Activated CD4-positive, alpha-beta T cell treated with anti-CD3 and anti-CD28 coated beads for 36 hours (primary cell): ENCODE data around the gene GPSM1. TPM values are rescaled to one million over a fixed set of nuclear protein-coding genes. Genes with fewer than 3 reads are reported as not detected.
"Not testable (repeated sequence)": the region's sequence is repeated elsewhere in the genome, so short reads cannot be mapped to it uniquely, and the experiment has no call there.

Experiments
- ATAC-seq: fragments of 200-7000 bp; cut with Tn5 transposase; one replicate; pipeline ENCODE4 v1.10.0; 2021; ENCODE audit warnings: mild to moderate bottlenecking, moderate library complexity
- CTCF ChIA-PET: fragments of 350-600 bp; sonication (Branson Sonifier 250); formaldehyde crosslinking; loops from one replicate; lab custom pipeline; 2021; ENCODE audit warnings: antibody characterized with exemption; lab: Charles Lee
- POLR2A ChIA-PET: fragments of 350-600 bp; sonication (Branson Sonifier 250); formaldehyde crosslinking; loops from one replicate; lab custom pipeline; 2021; ENCODE audit warnings: antibody characterized with exemption, inconsistent platforms; lab: Charles Lee
- DNase-seq: peaks from one replicate; pipeline ENCODE4 v3.0.0-alpha.2; 2020
- H3K27ac Mint-ChIP-seq: one replicate; pipeline ENCODE4 v1.8.0; 2021; ENCODE audit warnings: mixed read lengths
- H3K27me3 Mint-ChIP-seq: one replicate; pipeline ENCODE4 v1.8.0; 2021; ENCODE audit warnings: mixed read lengths
- H3K36me3 Mint-ChIP-seq: one replicate; pipeline ENCODE4 v1.8.0; 2021; ENCODE audit warnings: low read depth, mixed read lengths
- H3K4me1 Mint-ChIP-seq: one replicate; pipeline ENCODE4 v1.8.0; 2021; ENCODE audit warnings: mixed read lengths
- H3K4me3 Mint-ChIP-seq: one replicate; pipeline ENCODE4 v1.8.0; 2021; ENCODE audit warnings: mild to moderate bottlenecking, moderate library complexity, mixed read lengths
- H3K9me3 Mint-ChIP-seq: one replicate; pipeline ENCODE4 v1.8.0; 2021; ENCODE audit warnings: low read depth, mixed read lengths
- intact Hi-C, 2 experiments: fragments of 100-400 bp; cut with DNase I in 1 of 2; cut with micrococcal nuclease in 1 of 2; formaldehyde crosslinking; loops; one replicate each; pipeline versions ENCODE4 v1.14.2 to v1.15.1; 2022 to 2024; cut with DNase I, micrococcal nuclease
- total RNA-seq, 2 experiments: library from RNA; stranded (reverse); gene quantifications; one replicate each; pipeline ENCODE4 v1.2.3, GENCODE V29; 2021

Gene GPSM1
- total RNA-seq, 2 experiments from 2014 or later, result 9.6 to 10.8 TPM

DNA sequence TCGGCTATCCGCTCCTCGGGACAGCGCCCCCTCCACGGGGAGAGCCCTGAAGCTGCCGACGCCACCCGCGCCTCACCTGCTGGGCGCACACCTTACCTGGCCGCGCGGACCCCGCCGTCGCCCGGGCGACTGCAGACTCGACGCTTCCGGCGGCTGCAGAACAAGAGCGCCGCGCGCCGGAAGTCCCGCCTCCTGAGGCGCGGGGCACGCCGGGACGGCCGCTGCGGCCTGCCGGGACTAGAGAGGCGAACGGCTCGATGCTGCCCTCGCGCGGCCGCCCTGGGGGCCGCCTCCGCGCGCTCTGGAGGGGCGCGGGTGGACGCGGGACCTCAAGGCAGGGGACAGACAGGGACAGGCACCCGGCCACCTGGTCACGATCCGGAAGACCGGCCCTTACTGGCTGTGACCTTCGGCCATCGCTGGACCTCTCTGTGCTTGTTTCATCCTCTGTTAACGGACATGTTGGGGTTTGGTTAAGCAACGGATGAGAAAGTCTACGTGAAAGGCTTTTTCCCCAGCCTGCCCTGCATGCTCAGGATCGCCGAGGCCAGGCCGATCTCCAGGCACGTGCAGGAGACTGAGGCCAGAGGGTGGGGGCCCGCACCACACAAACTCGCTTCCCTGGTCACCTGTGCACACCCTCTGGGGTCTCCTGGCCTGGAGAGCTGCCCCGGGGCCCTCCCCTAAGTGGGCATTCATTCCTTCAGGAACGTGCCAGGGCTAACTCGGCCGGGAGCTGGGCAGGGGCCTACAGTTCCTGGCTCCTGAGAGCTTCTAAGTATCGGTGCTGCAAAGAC is 72.9 kb downstream of the GPSM1 start, which contains the start of gene SNAPC4:
SNAPC4 (minus strand) TSS at position 133 of the 797 bp plus-strand sequence. CDS start 1,742 bp downstream, outside the sequence.
- no peaks in the 10 kb centered on the region for H3K9me3 Mint-ChIP-seq
- H3K27ac Mint-ChIP-seq, result peak within 1 kb of the TSS; percentile 80
- intact Hi-C loops, result loop anchor here (1.0 to 5.0 kb wide), 15 partner anchors 10 to 493 kb away; partner anchors contain the start of genes ENTR1 (in 2 of the 2), INPP5E (in 2 of the 2), PMPCA (in 2 of the 2) and CAMSAP1 (in 1 of the 2)
- ChIA-PET CTCF (interaction anchor here (0.7 to 2.0 kb wide), 4 partner anchors 9 to 158 kb away, joined by 3 to 14 read pairs (median 9); partner anchors contain the start of genes DNLZ, ENTR1 and PMPCA), POLR2A (no interaction called here)
- ATAC-seq, result peak; percentile 68
- H3K4me1 Mint-ChIP-seq, result peaks cover 50% of the 10 kb centered on the region
- H3K4me3 Mint-ChIP-seq, result peak within 1 kb of the TSS; percentile 86
- peaks cover 50% of the 10 kb centered on the region for H3K36me3 Mint-ChIP-seq
- peak; percentile 93 for DNase-seq
- no peaks in the 10 kb centered on the region for H3K27me3 Mint-ChIP-seq

DNA sequence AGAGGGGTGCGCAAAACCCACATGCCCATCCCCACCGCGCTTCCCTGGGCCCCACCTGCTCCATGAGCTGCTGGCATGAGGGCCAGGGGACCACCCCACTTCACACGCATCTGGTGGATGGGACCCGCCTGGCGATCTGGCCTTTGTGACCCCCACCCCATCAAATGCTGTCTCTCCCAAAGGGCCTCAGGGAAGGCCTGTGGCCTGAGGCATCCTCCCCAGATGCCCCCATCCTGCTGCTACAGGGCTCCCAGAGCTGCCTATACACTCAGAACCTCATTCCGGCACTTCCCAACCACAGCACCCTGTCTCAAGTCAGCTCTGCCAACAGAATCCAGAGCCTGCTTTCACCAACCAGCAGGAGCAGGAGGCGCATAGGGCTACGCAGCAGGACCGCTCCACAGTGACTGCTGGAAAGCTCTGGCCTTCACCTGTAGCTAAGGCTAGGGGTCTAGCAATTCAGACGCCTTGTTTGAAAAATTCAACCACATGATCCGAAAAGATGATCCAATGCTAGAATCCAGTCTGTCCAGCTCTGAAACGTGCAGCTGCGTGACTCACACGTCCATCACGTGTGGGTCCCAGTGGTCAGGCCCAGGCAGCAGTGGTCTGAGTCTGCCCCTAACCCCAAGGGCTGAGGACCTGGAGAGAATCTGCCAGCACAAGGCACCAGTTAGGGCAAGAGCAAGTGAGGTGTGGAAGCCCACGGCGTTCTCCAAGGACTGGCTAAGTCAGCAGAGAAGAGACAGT is 74.0 kb downstream of the GPSM1 start:
- Mint-ChIP-seq H3K27me3 (no peaks in the 10 kb centered on the region), H3K36me3 (peaks cover 48% of the 10 kb centered on the region), H3K4me3 (peak overlapping the region; percentile 17), H3K27ac (peak overlapping the region; percentile 51), H3K4me1 (peaks cover 57% of the 10 kb centered on the region), H3K9me3 (no peaks in the 10 kb centered on the region)
- ChIA-PET POLR2A (no interaction called here), CTCF (interaction anchor here (0.6 to 2.0 kb wide), 4 partner anchors 8 to 907 kb away, joined by 3 to 14 read pairs (median 9); partner anchors contain the start of genes DNLZ, ENTR1 and PMPCA)
- intact Hi-C loops, result loop anchor here (2.0 to 5.0 kb wide), 5 partner anchors 36 to 494 kb away; partner anchors contain the start of genes CAMSAP1 (in 1 of the 2) and INPP5E (in 1 of the 2)
- ATAC-seq, result no peak
- no peak for DNase-seq

DNA sequence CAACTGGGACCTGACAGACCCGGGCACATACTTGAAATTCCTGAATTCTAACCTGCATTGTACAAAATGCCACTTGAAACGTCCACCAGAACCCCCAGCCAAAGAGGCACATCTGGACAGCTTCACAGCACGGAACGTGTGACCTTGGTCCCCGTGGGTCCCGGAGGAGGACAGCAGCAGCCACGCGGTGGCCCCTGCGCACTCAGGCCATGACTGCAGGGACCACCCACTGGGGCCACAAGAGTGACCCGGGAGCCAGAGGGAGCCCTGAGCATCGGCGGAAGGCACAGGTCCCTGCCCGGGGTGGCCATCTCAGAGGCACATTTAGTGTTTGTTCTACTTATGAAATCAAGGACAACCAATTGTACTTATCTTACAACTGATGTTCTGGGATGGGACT is 74.7 kb downstream of the GPSM1 start:
- ChIA-PET CTCF (interaction anchor here (2.0 kb wide), 1 partner anchor 38 kb away, joined by 11 read pairs; the partner anchor contains the start of gene DNLZ), POLR2A (interaction anchor here (0.6 to 1.2 kb wide), 2 partner anchors 138 to 804 kb away, joined by 3 to 4 read pairs; no protein-coding TSS in a partner anchor)
- ATAC-seq, result no peak
- Mint-ChIP-seq H3K36me3 (peaks cover 46% of the 10 kb centered on the region), H3K27ac (peak overlapping the region; percentile 82), H3K27me3 (no peaks in the 10 kb centered on the region), H3K9me3 (no peaks in the 10 kb centered on the region), H3K4me3 (no peak overlapping the region), H3K4me1 (peaks cover 61% of the 10 kb centered on the region)
- no peak for DNase-seq
- intact Hi-C loops, result loop anchor here (5.0 kb wide), 4 partner anchors 35 to 495 kb away; partner anchors contain the start of genes CAMSAP1 (in 1 of the 2) and INPP5E (in 1 of the 2)

DNA sequence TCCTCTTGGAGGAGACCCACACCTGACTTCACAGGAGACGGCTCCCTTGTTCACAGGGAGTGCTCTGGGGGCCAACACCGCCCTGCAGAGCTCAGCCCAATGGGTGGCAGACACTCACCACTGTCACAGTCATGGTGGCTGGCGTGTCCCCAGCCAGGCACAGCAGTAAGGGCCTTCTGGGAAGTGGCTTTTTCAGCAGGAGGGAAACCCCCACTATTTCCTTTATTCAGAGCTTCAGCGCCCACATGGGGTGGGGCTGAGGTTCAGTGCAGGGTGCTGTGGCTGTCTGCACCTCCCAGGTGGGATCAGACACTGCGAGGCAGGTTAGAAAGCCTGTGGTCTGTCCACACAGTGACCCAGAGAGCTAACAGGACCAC is 76.2 kb downstream of the GPSM1 start:
- Mint-ChIP-seq H3K4me1 (peaks cover 65% of the 10 kb centered on the region), H3K36me3 (peaks cover 50% of the 10 kb centered on the region), H3K27me3 (no peaks in the 10 kb centered on the region), H3K4me3 (peak overlapping the region; percentile 62), H3K9me3 (no peaks in the 10 kb centered on the region), H3K27ac (peak overlapping the region; percentile 93)
- CTCF ChIA-PET, result interaction anchor here (0.5 to 0.8 kb wide), 2 partner anchors 41 to 61 kb away, joined by 3 read pairs; no protein-coding TSS in a partner anchor
- POLR2A ChIA-PET, result interaction anchor here (0.7 to 1.2 kb wide), 4 partner anchors 12 to 136 kb away, joined by 3 to 4 read pairs (median 4); no protein-coding TSS in a partner anchor
- ATAC-seq (peak; percentile 85), DNase-seq (peak; percentile 88)
- intact Hi-C loops, result loop anchor here (5.0 kb wide), 4 partner anchors 34 to 496 kb away; partner anchors contain the start of genes CAMSAP1 (in 1 of the 2) and INPP5E (in 1 of the 2)

DNA sequence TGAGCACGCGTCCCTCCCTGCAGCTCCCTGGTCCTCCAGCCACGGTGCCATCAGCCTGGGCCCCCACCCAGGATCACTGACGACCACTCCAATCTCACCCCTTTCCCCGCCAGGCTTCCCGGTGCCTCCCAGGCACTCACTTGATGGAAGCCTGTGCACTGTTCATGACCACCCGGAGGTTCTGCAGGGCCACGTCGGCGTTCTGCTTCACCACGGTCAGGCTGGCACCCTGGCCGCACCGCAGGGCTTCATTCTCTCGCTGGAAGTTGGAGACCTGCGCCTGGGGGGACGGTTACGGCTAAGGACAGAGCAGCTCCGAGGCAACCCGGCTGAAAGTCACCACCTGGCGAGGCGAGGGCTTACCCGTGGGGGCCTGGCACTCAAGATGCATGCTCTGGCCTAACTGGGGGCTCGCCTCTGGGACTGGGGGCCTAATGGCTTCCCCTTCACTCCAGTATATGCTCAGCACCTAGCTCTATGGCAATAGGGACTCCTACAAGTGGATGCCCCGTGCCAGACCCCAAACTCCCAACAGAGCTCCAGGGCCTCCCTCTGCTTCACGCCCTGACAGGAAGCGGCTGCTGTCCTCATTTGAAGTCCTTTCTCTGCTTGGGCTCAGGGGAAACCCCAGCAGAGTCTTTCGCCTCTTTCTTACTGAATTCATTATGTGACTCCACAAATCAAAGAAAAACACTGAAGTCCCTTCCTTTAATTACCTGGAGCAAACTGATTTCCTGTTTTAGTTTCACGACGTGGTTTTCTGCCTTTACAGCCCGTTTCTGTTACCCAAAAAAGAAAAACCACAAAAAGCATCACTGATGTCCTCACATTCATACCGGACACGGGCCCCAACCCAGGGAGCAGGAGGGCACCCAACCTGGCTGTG is 76.8 kb downstream of the GPSM1 start:
- DNase-seq, result peak; percentile 71
- Mint-ChIP-seq H3K36me3 (peaks cover 51% of the 10 kb centered on the region), H3K9me3 (no peaks in the 10 kb centered on the region), H3K27ac (peak overlapping the region; percentile 93), H3K4me1 (peaks cover 65% of the 10 kb centered on the region), H3K4me3 (peak overlapping the region; percentile 62), H3K27me3 (no peaks in the 10 kb centered on the region)
- peak; percentile 45 for ATAC-seq
- CTCF ChIA-PET, result interaction anchor here (0.8 to 0.9 kb wide), 4 partner anchors 36 to 898 kb away, joined by 3 to 4 read pairs (median 3); partner anchors contain the start of genes DNLZ and NRARP
- intact Hi-C loops, result loop anchor here (5.0 kb wide), 4 partner anchors 33 to 497 kb away; partner anchors contain the start of genes CAMSAP1 (in 1 of the 2) and INPP5E (in 1 of the 2)
- POLR2A ChIA-PET, result interaction anchor here (0.7 to 1.0 kb wide), 3 partner anchors 11 to 42 kb away, joined by 3 to 4 read pairs (median 3); no protein-coding TSS in a partner anchor

DNA sequence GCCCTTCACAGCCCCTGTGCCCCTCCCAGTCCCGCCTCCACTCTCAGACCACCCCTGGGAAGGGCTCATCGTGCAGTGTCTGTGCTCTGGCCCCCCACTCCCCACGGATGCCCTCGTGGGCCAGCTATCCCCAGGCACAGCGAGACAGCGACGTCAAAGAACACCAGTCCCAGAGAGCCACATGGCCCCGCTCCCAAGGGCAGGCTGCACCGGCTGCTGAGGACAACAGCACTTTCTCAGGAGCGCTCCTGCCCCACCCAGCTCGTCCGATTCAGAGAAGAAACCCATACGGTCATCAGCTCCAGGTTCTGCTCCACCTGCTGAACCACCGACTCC is 77.4 kb downstream of the GPSM1 start:
- CTCF ChIA-PET, result interaction anchor here (0.8 to 0.9 kb wide), 3 partner anchors 35 to 898 kb away, joined by 3 to 4 read pairs (median 3); partner anchors contain the start of genes DNLZ and NRARP
- peak overlapping the region; percentile 93 for H3K27ac Mint-ChIP-seq
- H3K4me1 Mint-ChIP-seq, result peaks cover 69% of the 10 kb centered on the region
- intact Hi-C loops, result loop anchor here (5.0 kb wide), 4 partner anchors 33 to 497 kb away; partner anchors contain the start of genes CAMSAP1 (in 1 of the 2) and INPP5E (in 1 of the 2)
- no peaks in the 10 kb centered on the region for H3K9me3 Mint-ChIP-seq
- H3K4me3 Mint-ChIP-seq, result peak overlapping the region; percentile 62
- H3K27me3 Mint-ChIP-seq, result no peaks in the 10 kb centered on the region
- DNase-seq, result no peak
- H3K36me3 Mint-ChIP-seq, result peaks cover 54% of the 10 kb centered on the region
- no peak for ATAC-seq
- POLR2A ChIA-PET, result no interaction called here

DNA sequence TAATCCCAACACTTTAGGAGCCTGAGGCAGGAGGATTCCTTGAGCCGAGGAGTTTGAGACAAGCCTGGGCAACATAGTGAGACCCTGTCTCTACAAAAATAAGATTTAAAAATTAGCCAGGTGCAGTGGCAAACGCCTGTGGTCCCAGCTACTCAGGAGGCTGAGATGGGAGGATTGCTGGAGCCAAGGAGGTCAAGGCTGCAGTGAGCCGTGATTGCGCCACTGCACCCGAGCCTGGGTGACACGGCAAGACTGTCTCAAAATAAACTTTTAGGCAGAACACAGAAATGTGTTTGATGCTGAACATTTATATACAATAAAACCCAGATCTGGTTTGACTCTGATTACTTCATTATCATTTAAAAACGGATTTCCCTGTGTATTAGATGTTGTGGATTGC is 78.1 kb downstream of the GPSM1 start:
- ChIA-PET CTCF (no interaction called here), POLR2A (no interaction called here)
- Mint-ChIP-seq H3K27me3 (no peaks in the 10 kb centered on the region), H3K27ac (peak overlapping the region; percentile 93), H3K4me1 (peaks cover 71% of the 10 kb centered on the region), H3K4me3 (no peak overlapping the region), H3K36me3 (peaks cover 56% of the 10 kb centered on the region), H3K9me3 (no peaks in the 10 kb centered on the region)
- intact Hi-C loops, result no loop called here
- DNase-seq, result no peak
- no peak for ATAC-seq

DNA sequence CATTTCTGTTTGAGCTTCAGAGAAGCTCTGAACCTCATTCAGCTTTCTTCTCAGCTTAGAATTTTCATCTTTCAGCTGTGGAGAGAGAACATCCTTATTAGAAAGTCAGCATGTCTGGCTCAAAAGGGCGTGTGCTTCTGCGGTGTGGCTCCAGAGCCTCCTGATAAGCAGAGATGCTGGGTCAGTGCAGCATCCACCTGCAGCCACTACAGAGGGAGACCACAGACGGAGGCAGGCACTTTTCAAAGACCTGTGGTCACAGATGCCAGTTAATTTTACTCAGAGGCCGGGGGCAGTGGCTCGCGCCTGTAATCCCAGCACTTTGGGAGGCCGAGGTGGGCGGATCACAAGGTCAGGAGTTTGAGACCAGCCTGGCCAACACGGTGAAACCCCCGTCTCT is 78.6 kb downstream of the GPSM1 start:
- Mint-ChIP-seq H3K27ac (peak overlapping the region; percentile 93), H3K36me3 (peaks cover 56% of the 10 kb centered on the region), H3K4me1 (peaks cover 67% of the 10 kb centered on the region)
- intact Hi-C loops, H3K9me3 Mint-ChIP-seq, CTCF ChIA-PET, H3K4me3 Mint-ChIP-seq, H3K27me3 Mint-ChIP-seq, POLR2A ChIA-PET, DNase-seq, ATAC-seq: not testable (repeated sequence)

DNA sequence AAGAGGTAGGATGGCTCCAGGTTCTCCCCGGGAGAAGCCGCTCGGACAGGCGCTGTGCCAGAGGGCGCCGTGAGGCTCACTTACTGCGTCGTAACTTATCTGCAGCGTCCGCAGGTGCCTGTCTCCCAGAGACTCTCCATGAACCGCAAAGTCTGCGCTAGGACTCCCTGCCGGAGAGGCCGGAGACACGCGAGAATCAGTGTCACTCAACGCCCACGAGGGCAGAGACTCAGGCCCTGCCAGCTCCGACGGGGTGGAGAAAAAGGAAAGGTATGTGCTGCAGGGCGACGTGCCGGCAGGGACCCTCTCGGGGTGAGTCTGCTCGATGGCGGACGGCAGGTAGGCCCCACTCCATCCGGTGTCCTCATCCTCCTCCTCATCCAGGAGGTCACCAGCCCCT is 79.7 kb downstream of the GPSM1 start:
- H3K9me3 Mint-ChIP-seq, DNase-seq, H3K4me3 Mint-ChIP-seq, CTCF ChIA-PET, POLR2A ChIA-PET, intact Hi-C loops, ATAC-seq, H3K27me3 Mint-ChIP-seq, H3K27ac Mint-ChIP-seq: not testable (repeated sequence)
- Mint-ChIP-seq H3K36me3 (peaks cover 54% of the 10 kb centered on the region), H3K4me1 (peaks cover 74% of the 10 kb centered on the region)

DNA sequence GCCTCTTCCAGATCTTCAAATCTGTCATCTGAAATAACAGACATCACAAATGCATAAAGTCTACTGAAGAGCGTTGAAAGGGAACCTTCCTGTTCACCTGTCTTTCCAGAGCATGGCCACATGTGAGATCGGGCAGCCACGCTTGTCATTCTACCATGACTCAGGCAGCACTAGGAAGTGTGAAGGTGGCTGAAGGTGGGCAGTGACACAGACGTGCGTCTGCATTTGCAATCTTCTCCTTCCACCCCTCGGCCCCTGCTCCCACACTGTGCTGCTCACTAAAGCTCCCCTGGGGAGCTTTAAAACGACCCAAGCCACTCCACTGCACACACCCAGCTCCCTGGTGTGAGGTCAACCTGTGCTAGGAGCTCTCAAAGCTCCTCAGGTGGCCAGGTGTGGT is 80.6 kb downstream of the GPSM1 start:
- H3K27ac Mint-ChIP-seq, result peak overlapping the region; percentile 58

More for the DNA sequence above, 80.6 kb downstream of the GPSM1 start:
- Mint-ChIP-seq H3K9me3 (no peaks in the 10 kb centered on the region), H3K4me1 (peaks cover 71% of the 10 kb centered on the region), H3K36me3 (peaks cover 54% of the 10 kb centered on the region), H3K4me3 (peak overlapping the region; percentile 8), H3K27me3 (no peaks in the 10 kb centered on the region)
- ChIA-PET CTCF (no interaction called here), POLR2A (no interaction called here)
- ATAC-seq, result no peak
- intact Hi-C loops, result no loop called here
- no peak for DNase-seq
